GM12892 (cell line): Measurements from ENCODE around the gene TOM1L1.

Source experiments
- DNase-seq: peaks from one replicate; pipeline ENCODE4 v3.0.0; 2011; ENCODE audit not compliant: insufficient read length
- FAIRE-seq: peaks from 2 replicates; lab custom pipeline; 2011; peaks lifted over from hg19 to GRCh38; lab: Jason Lieb, UNC
- POLR2A ChIP-seq: IDR thresholded peaks from 2 replicates; pipeline ENCODE4 v1.6.1; 2011; ENCODE audit warnings: low read depth, low read length, control low read depth
- POLR2AphosphoS5 ChIP-seq: IDR thresholded peaks from 2 replicates; pipeline ENCODE4 v1.6.1; 2011; ENCODE audit warnings: low read depth, low read length, control low read depth
- TAF1 ChIP-seq: IDR thresholded peaks from 2 replicates; pipeline ENCODE4 v1.6.1; 2011; ENCODE audit warnings: low read depth, mild to moderate bottlenecking, control low read depth, low read length, borderline replicate concordance

TOM1L1 gene

DNA sequence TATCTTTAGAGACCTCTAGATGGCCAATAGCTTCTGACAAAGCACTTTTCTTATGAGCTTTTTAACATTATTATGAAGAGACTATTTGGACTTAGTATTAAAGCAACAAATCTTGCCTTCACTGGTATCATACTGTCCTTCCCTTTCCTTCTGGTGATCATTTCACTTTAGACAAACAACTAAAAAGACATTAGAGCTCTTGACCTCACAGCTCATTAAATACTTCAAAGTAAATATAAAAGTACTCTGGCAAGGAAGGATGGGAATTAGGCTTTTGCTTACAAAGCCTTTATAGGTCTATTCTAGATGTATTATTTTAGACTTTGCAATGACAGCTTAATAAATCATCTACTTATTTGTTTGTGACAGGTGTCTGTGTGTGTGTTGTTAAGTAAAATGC is 79.0 kb downstream of the TOM1L1 start:
- TF ChIP-seq POLR2AphosphoS5 (no peak), POLR2A (no peak), TAF1 (no peak)
- FAIRE-seq = no peak

DNA sequence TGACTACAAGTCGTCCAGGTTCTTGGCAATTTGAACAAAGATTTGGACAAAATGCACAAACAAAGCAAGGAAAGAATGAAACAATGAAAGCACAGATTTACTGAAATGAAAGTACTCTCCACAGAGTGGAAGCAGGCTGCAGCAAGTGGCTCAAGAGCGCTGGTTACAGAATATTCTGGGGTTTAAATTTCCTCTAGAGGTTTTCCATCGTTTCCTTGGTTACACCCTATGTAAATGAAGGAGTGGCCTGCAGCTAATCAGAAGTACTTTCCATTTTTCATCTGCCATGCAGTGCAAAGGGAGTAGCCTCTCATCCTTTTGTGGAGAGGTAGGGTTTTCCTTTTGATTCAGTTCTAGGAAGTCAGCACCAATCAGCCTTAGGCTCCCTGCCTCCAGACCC is 79.7 kb downstream of the TOM1L1 start:
- FAIRE-seq = no peak

More for the DNA sequence above, 79.0 kb downstream of the TOM1L1 start:
- DNase-seq = no peak

DNA sequence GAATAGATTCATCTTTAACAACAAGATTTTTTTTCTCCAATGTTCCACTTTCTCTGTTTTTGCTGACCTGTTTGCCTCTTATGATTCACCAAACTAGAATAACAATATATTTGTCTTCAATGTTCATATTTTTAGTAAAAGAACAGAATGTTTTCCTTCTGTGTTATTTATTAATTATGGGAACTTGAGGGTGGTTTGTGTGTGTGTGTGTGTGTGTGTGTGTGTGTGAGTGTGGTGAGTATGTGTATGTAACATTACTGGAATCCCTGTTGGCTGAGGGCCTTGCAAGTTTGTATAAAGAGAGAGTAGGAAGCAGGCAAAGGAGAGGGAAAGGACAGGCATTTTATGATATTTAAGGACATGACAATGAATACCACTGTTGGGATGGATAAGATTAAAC is 81.7 kb downstream of the TOM1L1 start:
- no peak for DNase-seq
- FAIRE-seq = no peak

More for the DNA sequence above, 79.7 kb downstream of the TOM1L1 start:
- TF ChIP-seq TAF1 = no peak
- TF ChIP-seq POLR2AphosphoS5 = no peak
- DNase-seq = no peak

DNA sequence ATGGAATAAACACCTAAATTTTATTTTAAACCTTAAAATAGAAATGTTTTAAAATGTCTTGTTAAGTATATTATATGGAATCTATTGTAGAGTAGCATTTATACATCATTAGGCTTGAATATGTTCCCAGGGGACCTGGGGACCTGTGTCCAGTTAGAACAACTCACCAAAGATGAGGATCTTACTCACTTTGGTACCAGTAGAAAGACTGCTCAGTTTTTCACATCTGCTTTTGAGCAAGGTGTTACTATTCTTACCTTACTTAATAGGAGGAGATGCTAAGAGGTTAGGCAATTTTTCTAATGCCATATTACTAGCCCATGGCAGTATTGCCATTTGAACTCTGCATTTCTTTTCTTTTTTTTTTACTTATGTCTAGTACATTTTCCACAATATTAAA is 82.6 kb downstream of the TOM1L1 start:
- FAIRE-seq = no peak
- DNase-seq = no peak
- TF ChIP-seq TAF1 (no peak), POLR2A (no peak), POLR2AphosphoS5 (no peak)

More for the DNA sequence above, 81.7 kb downstream of the TOM1L1 start:
- TF ChIP-seq POLR2A (no peak), TAF1 (no peak), POLR2AphosphoS5 (no peak)

DNA sequence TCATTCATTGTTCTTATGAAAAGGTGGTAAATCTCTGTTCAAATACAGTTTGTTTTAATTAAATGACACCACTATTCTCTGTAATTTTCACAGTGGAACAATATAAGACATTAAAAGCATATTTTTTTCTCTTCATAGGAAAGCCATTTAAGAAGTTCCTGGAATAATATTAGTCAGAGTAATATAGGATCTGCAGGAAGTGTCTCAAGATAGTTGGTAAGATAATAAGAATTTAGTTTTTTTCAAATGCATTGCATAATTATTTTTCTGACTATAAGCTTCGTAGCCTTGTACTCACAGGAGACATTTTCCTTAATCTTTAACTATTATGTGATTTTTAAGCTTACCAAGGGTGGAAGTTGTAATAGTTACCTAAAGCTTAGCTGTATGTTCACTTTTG is 84.8 kb downstream of the TOM1L1 start:
- TF ChIP-seq POLR2A (no peak), POLR2AphosphoS5 (no peak), TAF1 (no peak)
- no peak for FAIRE-seq
- DNase-seq = no peak

DNA sequence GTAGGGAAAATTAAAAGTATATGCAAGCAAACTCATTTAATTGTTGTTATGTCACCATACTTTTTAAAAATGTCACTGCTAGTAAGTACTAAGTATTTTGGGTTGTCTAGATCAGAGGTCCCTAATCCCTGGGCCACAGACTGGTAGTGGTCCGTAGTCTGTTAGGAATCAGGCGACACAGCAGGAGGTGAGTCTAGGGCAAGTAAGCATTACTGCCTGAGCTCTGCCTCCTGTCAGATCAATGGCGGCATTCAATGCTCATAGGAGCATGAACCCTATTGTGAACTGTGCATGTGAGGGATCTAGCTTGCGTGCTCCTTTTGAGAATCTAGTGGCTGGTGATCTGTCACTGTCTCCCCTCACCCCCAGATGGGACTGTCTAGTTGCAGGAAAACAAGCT is 89.5 kb downstream of the TOM1L1 start:
- FAIRE-seq = no peak
- no peak for TF ChIP-seq POLR2A
- TF ChIP-seq TAF1 = no peak
- TF ChIP-seq POLR2AphosphoS5 = no peak

DNA sequence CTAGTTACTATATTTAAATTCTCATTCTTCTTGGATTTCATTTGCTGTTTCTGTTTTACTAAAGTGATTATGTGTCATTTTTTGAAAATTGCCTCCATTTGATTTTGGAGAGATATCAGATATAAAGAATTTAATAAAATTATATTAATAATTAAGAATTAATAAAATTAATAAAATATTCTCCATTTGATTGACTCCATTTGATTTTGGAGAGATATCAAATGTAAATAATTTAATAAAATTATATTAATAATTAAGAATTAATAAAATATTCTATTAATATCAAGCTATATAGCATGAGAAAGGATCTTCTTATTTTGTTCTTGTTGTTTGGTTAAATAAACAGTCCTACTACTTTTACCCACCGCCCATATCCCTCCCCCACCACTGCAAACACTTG is 90.9 kb downstream of the TOM1L1 start:
- FAIRE-seq (no peak), DNase-seq (no peak)
- TF ChIP-seq POLR2AphosphoS5 (no peak), TAF1 (no peak)

More for the DNA sequence above, 89.5 kb downstream of the TOM1L1 start:
- no peak for DNase-seq

DNA sequence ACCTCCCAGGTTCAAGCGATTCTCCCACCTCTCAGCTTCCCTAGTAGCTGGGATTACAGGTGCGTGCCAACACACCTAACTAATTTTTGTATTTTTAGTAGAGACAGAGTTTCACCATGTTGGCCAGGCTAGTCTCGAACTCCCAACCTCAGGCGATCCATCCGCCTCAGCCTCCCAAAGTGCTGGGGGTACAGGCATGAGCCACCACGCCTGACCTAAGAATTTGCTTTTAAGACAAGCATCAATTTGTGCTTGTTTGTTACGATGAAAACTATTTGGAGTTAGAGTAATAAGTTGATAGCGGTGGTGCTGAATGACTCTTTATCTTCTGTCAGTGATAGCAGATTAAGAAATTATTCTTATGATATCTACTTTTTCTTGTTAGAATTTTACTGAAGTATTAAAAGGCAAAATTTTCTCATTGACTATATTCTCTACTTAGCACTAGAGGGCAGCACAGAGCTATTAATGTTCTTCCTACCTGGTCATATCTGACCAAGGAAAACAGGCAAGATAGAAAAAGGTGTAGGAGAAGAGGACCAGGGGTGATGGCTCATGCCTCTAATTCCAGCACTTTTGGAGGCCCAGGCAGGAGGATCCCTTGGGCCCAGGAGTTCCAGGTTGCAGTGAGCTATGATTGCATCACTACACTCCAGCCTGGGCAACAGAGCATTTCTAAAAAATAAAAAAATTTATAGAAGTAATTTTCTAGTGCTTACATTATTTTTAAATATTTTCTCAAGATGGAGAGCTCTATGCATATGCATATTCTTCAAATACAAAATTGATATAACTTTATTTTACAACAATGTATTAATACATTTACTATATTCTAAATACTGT is 92.4 kb downstream of the TOM1L1 start:
- DNase-seq = no peak
- peak; percentile 53 for FAIRE-seq
- no peak for TF ChIP-seq POLR2A
- TF ChIP-seq TAF1 = no peak
- TF ChIP-seq POLR2AphosphoS5 = no peak

DNA sequence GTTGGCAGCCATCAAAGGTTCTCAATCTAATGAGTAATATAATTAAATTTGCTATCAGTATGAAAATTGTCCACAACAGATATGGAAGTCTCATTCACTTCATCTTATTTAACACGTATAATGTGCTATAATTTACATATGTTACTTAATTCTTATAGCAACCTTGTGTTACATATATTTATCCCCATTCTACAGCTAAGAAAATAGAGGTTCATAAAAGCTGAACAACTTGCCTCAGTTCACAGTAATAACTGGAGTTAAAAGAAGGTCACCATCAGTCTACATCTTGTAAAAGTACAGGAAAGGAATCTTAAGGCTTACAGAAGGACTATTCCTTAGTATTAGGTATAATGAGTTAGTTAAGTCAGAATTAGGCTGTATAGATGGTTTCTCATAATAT is 95.8 kb downstream of the TOM1L1 start:
- FAIRE-seq (no peak), DNase-seq (no peak)
- no peak for TF ChIP-seq POLR2AphosphoS5
- TF ChIP-seq TAF1 = no peak
- no peak for TF ChIP-seq POLR2A

DNA sequence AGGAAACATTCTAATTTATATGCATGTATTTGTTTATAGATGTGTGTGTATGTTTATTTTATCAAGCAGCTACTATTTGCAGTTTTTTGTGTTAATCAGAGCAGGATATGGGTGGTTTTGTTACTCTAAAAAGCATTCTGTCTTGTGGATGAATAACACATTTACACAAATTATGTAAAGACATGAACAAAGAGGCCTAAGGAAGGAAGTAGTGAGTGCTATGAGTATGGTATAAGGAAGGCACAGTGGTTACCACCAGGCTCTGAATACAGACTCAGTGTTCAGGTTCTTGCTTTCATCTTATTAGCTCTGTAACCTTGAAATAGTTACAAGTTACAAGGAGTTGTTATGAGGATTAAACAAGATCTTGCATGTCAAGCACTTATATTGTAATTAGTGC is 101.8 kb downstream of the TOM1L1 start:
- FAIRE-seq = no peak
- TF ChIP-seq POLR2A = no peak
- TF ChIP-seq POLR2AphosphoS5 = no peak
- no peak for TF ChIP-seq TAF1
- DNase-seq = no peak

DNA sequence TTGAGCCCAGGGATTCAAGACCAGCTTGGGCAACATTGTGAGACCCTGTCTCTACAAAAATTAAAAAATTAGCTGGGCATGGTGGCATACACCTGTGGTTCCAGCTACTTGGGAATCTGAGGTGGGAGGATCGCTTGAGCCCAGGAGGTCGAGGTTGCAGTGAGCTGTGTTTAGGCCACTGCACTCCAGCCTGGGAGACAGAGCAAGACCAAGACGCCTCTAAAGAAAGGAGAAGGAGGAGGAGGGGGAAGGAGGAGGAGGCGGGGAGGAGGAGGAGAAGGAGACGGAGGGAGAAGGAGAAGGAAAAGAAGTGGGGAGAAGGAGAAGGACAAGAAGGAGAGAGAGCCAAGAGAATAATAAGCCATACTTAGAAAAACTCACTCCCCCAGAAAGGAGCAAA is 103.8 kb downstream of the TOM1L1 start:
- no peak for TF ChIP-seq POLR2A
- no peak for TF ChIP-seq POLR2AphosphoS5
- no peak for DNase-seq
- FAIRE-seq = no peak

DNA sequence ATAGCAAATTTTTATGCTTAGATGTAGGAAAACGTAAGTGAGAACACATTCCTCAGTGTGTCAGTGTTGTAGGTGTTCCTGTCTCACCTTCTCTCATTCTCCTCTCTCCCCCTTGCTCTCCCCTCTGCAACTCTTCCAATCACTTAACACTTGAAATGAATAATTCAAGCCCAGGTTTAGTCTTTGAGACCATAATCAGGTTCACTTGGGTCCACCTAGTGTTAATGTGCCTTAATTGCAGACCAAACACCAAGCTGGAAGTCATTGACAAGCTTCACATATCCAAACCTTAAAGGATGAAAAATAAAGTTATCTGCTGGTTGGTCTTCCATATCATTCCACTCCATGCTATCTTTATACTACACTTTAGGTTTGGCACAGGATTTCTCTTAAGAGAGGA is 104.9 kb downstream of the TOM1L1 start:
- peak; percentile 24 for FAIRE-seq
- TF ChIP-seq TAF1 (no peak), POLR2AphosphoS5 (no peak), POLR2A (no peak)
- no peak for DNase-seq
